ENCODE data around the gene PALLD.

PALLD gene

GRCh38 chr4:168765322-168765721 is 268.5 kb downstream of the PALLD start:
- H3K4me3 ChIP-seq (ENCODE audit: control insufficient read depth, low read depth, low read length), result no peak overlapping the region
- DNase-seq (ENCODE audit: low read depth), result no peak
- TF ChIP-seq CTCF (IDR thresholded peaks at IDR 0.05; ENCODE audit: control insufficient read depth, insufficient read depth, low read depth, low read length, missing control alignments), result no peak

GRCh38 chr4:168765726-168766125 is 268.9 kb downstream of the PALLD start:
- no peak overlapping the region for H3K4me3 ChIP-seq (ENCODE audit: control insufficient read depth, low read depth, low read length)
- peak; percentile 14 for DNase-seq (ENCODE audit: low read depth)
- no peak for TF ChIP-seq CTCF (IDR thresholded peaks at IDR 0.05; ENCODE audit: control insufficient read depth, insufficient read depth, low read depth, low read length, missing control alignments)

- no peak for TF ChIP-seq CTCF (IDR thresholded peaks at IDR 0.05; ENCODE audit: control insufficient read depth, insufficient read depth, low read depth, low read length, missing control alignments)
- peak; percentile 38 for DNase-seq (ENCODE audit: low read depth)
- no peak overlapping the region for H3K4me3 ChIP-seq (ENCODE audit: control insufficient read depth, low read depth, low read length)
Observed at GRCh38 chr4:168766604-168767316, 269.9 kb downstream of the PALLD start.

- DNase-seq (ENCODE audit: low read depth), result no peak
- TF ChIP-seq CTCF (IDR thresholded peaks at IDR 0.05; ENCODE audit: control insufficient read depth, insufficient read depth, low read depth, low read length, missing control alignments), result no peak
- H3K4me3 ChIP-seq (ENCODE audit: control insufficient read depth, low read depth, low read length), result no peak overlapping the region
Observed at GRCh38 chr4:168769416-168769815, 272.6 kb downstream of the PALLD start.

- DNase-seq (ENCODE audit: low read depth), result no peak
- TF ChIP-seq CTCF (IDR thresholded peaks at IDR 0.05; ENCODE audit: control insufficient read depth, insufficient read depth, low read depth, low read length, missing control alignments), result no peak
- H3K4me3 ChIP-seq (ENCODE audit: control insufficient read depth, low read depth, low read length), result no peak overlapping the region
Observed at GRCh38 chr4:168769837-168770236, 273.0 kb downstream of the PALLD start.

DNA sequence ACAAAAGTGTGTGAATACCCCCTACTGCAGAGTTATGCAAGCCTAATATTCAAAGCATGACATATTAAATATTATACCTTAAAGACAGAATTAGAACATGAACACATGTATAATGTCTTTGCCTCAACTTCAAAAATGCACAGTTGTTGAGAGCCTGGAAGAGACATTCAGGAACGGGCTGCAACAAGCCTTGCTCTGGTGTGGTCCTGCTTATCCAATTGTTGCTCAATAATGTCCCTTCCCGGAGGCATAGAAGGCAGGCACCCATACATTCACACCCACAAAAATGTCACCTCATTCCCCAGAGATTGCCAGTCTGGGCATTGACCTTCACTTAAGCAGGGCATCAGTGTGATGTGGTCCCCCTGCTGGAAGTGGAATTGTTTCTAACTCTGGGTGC is 274.4 kb downstream of the PALLD start:
- DNase-seq (ENCODE audit: low read depth), result no peak
- no peak overlapping the region for H3K4me3 ChIP-seq (ENCODE audit: control insufficient read depth, low read depth, low read length)
- TF ChIP-seq CTCF (IDR thresholded peaks at IDR 0.05; ENCODE audit: control insufficient read depth, insufficient read depth, low read depth, low read length, missing control alignments), result no peak
